AG04450 (cell line): ENCODE measurements around the gene TSHZ1. TPM values are rescaled to one million over a fixed set of nuclear protein-coding genes. Genes with fewer than 3 reads are reported as not detected.

Experiments
- CTCF ChIA-PET: fragments of 300-600, 350-600 bp; formaldehyde crosslinking; extraction: SDS; loops from one replicate; lab custom pipeline; 2022; ENCODE audit warnings: antibody characterized with exemption, inconsistent platforms; lab: Charles Lee
- POLR2A ChIA-PET: fragments of 350-600 bp; formaldehyde crosslinking; extraction: SDS; loops from one replicate; lab custom pipeline; 2021; ENCODE audit warnings: antibody characterized with exemption, inconsistent platforms; lab: Yijun Ruan, JAX
- DNase-seq: peaks from one replicate; pipeline ENCODE4 v3.0.0-alpha.2; 2011; ENCODE audit warnings: low read depth, low spot score
- H3K27ac ChIP-seq: one replicate; pipeline ENCODE4 v1.5.1; 2012; ENCODE audit warnings: low read depth, low read length, control low read depth
- H3K27me3 ChIP-seq: one replicate; pipeline ENCODE4 v1.6.0; 2012; ENCODE audit warnings: low read length; ENCODE audit not compliant: control insufficient read depth, insufficient read depth
- H3K4me3 ChIP-seq: 2 replicates; pipeline ENCODE4 v1.5.1; 2011; ENCODE audit warnings: mild to moderate bottlenecking, low read depth, low read length, control low read depth
- H3K9me3 ChIP-seq: 2 replicates; pipeline ENCODE4 v1.5.1; 2012; ENCODE audit warnings: low read length; ENCODE audit not compliant: control insufficient read depth, insufficient read depth
- polyA plus RNA-seq: library from polyadenylated mRNA; depleted of rRNA; stranded (reverse); fragments of >200 nt; gene quantifications from 2 replicates; pipeline ENCODE4 v1.2.3, GENCODE V29; 2011
- TF ChIP-seq, protein P1 (sequence below): IDR thresholded peaks from 2 replicates; pipeline ENCODE4 v1.5.1; 2011; ENCODE audit warnings: low read depth, low read length, control low read depth, inconsistent platforms

TSHZ1 gene
- polyA plus RNA-seq, 1 experiment, result 3.9 TPM

DNA sequence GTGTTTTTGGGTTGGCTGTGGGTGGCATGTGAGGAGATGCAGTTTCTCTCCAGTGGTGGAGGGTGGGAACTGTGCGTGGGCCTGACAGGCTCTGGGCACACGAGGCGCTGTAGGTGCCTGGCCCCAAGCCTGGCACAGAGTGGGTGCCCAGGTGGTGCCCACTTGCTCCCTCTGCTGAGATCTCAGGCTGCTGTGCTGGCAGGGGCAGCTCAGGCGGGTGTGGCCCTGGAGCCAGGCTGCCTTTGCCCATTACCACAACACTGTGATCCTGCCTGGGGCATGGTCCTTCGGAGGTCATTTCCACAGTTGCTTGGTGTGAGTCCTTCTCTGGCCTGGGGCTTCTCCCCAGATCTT, 20.4 kb downstream of the TSHZ1 start:
- H3K27ac ChIP-seq, result no peak overlapping the region
- TF ChIP-seq, protein P1, sequence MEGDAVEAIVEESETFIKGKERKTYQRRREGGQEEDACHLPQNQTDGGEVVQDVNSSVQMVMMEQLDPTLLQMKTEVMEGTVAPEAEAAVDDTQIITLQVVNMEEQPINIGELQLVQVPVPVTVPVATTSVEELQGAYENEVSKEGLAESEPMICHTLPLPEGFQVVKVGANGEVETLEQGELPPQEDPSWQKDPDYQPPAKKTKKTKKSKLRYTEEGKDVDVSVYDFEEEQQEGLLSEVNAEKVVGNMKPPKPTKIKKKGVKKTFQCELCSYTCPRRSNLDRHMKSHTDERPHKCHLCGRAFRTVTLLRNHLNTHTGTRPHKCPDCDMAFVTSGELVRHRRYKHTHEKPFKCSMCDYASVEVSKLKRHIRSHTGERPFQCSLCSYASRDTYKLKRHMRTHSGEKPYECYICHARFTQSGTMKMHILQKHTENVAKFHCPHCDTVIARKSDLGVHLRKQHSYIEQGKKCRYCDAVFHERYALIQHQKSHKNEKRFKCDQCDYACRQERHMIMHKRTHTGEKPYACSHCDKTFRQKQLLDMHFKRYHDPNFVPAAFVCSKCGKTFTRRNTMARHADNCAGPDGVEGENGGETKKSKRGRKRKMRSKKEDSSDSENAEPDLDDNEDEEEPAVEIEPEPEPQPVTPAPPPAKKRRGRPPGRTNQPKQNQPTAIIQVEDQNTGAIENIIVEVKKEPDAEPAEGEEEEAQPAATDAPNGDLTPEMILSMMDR, result no peak
- H3K4me3 ChIP-seq, result no peak overlapping the region
- H3K9me3 ChIP-seq, result no peaks in the 10 kb centered on the region; the same call in 1 of the 2 replicates
- no peaks in the 10 kb centered on the region for H3K27me3 ChIP-seq
- ChIA-PET CTCF (no interaction called here), POLR2A (no interaction called here)
- no peak for DNase-seq

DNA sequence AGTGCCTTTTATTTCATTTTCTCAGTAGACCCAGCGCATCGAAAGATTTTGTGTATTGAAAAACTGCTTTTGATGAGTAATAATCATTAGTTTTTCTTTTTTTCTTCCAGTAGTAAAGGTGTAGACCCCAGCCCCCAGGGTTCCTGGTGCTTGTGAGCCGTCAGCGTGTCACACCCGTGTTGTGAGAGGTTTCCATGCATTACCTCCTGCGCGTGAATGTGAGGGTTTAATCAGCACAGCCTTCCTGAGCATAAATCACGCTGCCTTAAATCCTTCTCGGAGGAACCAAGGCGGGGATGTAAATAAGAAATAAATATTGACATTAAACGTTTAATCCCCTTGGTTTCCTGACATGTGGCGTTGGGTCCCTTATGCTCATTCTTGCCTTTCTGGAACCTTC, 24.3 kb downstream of the TSHZ1 start:
- no peak for DNase-seq
- TF ChIP-seq, protein P1, result no peak
- H3K27ac ChIP-seq, result no peak overlapping the region
- no peak overlapping the region for H3K4me3 ChIP-seq
- ChIA-PET POLR2A (interaction anchor here (0.5 kb wide), 1 partner anchor 24 kb away, joined by 3 read pairs; the partner anchor contains the start of gene TSHZ1), CTCF (no interaction called here)
- no peaks in the 10 kb centered on the region for H3K27me3 ChIP-seq
- no peaks in the 10 kb centered on the region; the same call in 1 of the 2 replicates for H3K9me3 ChIP-seq

DNA sequence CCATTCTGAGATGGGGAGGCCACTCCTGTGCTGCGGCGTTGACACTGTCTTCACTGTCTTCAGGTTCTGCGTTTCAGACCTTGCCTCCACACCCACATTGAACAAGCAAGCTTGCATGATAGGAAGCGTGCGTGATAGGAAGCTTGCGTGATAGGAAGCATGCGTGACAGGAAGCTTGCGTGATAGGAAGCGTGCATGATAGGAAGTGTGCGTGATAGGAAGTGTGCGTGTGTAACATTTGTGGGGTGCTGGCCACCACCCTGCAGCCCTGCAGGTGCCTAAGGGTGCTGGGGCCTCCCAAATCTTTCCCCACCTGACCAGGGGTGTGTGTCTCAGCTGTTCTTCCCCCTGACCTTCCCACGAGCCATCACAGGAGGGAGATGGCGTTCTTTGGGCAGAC, 25.3 kb downstream of the TSHZ1 start:
- ChIA-PET CTCF (no interaction called here), POLR2A (no interaction called here)
- Histone ChIP-seq H3K27me3 (no peaks in the 10 kb centered on the region), H3K4me3 (no peak overlapping the region), H3K27ac (no peak overlapping the region), H3K9me3 (peaks cover 3% of the 10 kb centered on the region; the same call in 1 of the 2 replicates)
- TF ChIP-seq, protein P1, result no peak
- DNase-seq, result no peak

DNA sequence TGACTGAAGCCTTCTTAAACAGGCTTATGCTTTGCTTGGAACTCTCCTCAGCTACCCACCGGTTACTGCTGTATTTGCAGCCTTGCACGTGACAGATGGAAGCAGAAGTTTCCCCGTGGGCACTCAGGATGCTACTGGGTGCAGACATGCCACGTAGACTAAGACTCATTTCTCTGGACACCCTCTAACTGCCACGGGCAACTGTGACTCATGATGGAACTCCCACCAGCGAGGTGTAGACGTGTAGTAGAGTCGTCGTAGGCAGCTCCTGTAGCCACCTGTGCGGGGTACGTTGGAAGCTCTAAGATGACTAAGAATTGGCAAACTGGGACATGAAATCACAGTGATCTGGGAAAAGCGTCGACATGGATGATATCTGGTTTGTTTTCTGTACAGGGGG, 27.5 kb downstream of the TSHZ1 start:
- no peak overlapping the region for H3K27ac ChIP-seq
- H3K9me3 ChIP-seq, result peaks cover 7% of the 10 kb centered on the region
- H3K4me3 ChIP-seq, result no peak overlapping the region
- ChIA-PET CTCF (no interaction called here), POLR2A (no interaction called here)
- H3K27me3 ChIP-seq, result no peaks in the 10 kb centered on the region
- TF ChIP-seq, protein P1, result no peak
- DNase-seq, result no peak

DNA sequence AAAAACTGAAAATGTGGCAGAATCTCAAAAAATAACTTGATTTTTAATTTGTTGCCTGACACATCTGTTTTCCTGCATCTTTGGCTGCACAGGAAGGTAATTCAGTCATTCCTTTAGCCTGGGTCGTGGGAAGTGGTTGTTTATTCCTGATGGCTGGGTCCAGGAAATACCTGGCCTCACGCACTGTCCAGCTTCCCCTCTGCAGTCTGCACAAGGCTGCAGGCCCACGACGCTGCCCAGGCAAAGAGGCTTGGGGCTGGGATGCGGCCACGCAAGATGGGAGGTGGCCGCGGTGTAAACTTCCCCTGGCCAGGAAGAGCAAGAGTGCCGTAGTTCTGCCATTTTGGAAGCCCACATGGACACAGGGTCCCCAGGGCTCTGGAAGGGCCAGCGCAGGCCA, 28.2 kb downstream of the TSHZ1 start:
- H3K27me3 ChIP-seq, result no peaks in the 10 kb centered on the region
- H3K9me3 ChIP-seq, result peaks cover 7% of the 10 kb centered on the region
- no peak overlapping the region for H3K27ac ChIP-seq
- ChIA-PET POLR2A (no interaction called here), CTCF (no interaction called here)
- no peak overlapping the region for H3K4me3 ChIP-seq
- TF ChIP-seq, protein P1, result no peak
- no peak for DNase-seq
